H9 (cell line): Measurements from ENCODE around the gene HS6ST2. TPM values are rescaled to one million over a fixed set of nuclear protein-coding genes. Genes with fewer than 3 reads are reported as not detected.

Experiments
- DNase-seq: peaks from one replicate; pipeline ENCODE4 v3.0.0-alpha.2; 2017
- H2AFZ ChIP-seq: one replicate; pipeline ENCODE4 v1.6.1; 2013; ENCODE audit warnings: mild to moderate bottlenecking, low read length, control low read depth, moderate library complexity
- H2AK5ac ChIP-seq: 2 replicates; pipeline ENCODE4 v1.6.1; 2013; ENCODE audit warnings: low read length, control low read depth, mixed read lengths; ENCODE audit not compliant: insufficient read length
- H2BK120ac ChIP-seq: one replicate; pipeline ENCODE4 v1.6.1; 2013; ENCODE audit warnings: low read depth, mild to moderate bottlenecking, low read length, control low read depth, inconsistent platforms; ENCODE audit not compliant: poor library complexity, severe bottlenecking
- H2BK12ac ChIP-seq: 2 replicates; pipeline ENCODE4 v1.6.1; 2013; ENCODE audit warnings: low read length, control low read depth, mixed read lengths, low read depth; ENCODE audit not compliant: insufficient read length
- H2BK15ac ChIP-seq: 2 replicates; pipeline ENCODE4 v1.6.1; 2013; ENCODE audit warnings: low read depth, low read length, control low read depth
- H2BK20ac ChIP-seq: one replicate; pipeline ENCODE4 v1.6.1; 2013; ENCODE audit warnings: low read depth, mild to moderate bottlenecking, low read length, control low read depth, inconsistent platforms; ENCODE audit not compliant: poor library complexity, severe bottlenecking
- H2BK5ac ChIP-seq: 2 replicates; pipeline ENCODE4 v1.6.1; 2013; ENCODE audit warnings: low read length, control low read depth, mixed read lengths; ENCODE audit not compliant: insufficient read length
- H3K14ac ChIP-seq: 2 replicates; pipeline ENCODE4 v1.6.1; 2013; ENCODE audit warnings: low read length, control low read depth; ENCODE audit not compliant: insufficient read depth
- H3K18ac ChIP-seq: 2 replicates; pipeline ENCODE4 v1.6.1; 2013; ENCODE audit warnings: low read depth, mild to moderate bottlenecking, mixed read lengths, low read length, control low read depth; ENCODE audit not compliant: insufficient read length
- H3K23ac ChIP-seq: 2 replicates; pipeline ENCODE4 v1.6.1; 2013; ENCODE audit warnings: low read length, control low read depth, mixed read lengths, low read depth; ENCODE audit not compliant: insufficient read length
- H3K23me2 ChIP-seq: 2 replicates; pipeline ENCODE4 v1.6.1; 2013; ENCODE audit warnings: low read depth, mild to moderate bottlenecking, mixed read lengths, low read length, control low read depth; ENCODE audit not compliant: insufficient read length, poor library complexity, severe bottlenecking
- H3K27ac ChIP-seq: 2 replicates; pipeline ENCODE4 v1.5.1; 2013; ENCODE audit warnings: low read length, control low read depth, mixed read lengths, low read depth; ENCODE audit not compliant: insufficient read length
- H3K27me3 ChIP-seq: 2 replicates; pipeline ENCODE4 v1.6.1; 2013; ENCODE audit warnings: low read length, control low read depth, inconsistent platforms; ENCODE audit not compliant: insufficient read depth
- H3K4ac ChIP-seq: 2 replicates; pipeline ENCODE4 v1.6.1; 2013; ENCODE audit warnings: low read depth, mild to moderate bottlenecking, control low read depth, inconsistent platforms, low read length, moderate library complexity
- H3K4me1 ChIP-seq: 2 replicates; pipeline ENCODE4 v1.6.1; 2013; ENCODE audit warnings: low read length, control low read depth, inconsistent platforms; ENCODE audit not compliant: insufficient read depth
- H3K4me2 ChIP-seq: 2 replicates; pipeline ENCODE4 v1.6.1; 2013; ENCODE audit warnings: low read length, control low read depth, mixed read lengths; ENCODE audit not compliant: insufficient read length, insufficient read depth
- H3K56ac ChIP-seq: 2 replicates; pipeline ENCODE4 v1.6.1; 2013; ENCODE audit warnings: low read depth, mild to moderate bottlenecking, mixed read lengths, low read length, control low read depth; ENCODE audit not compliant: insufficient read length
- H3K79me1 ChIP-seq: 2 replicates; pipeline ENCODE4 v1.6.1; 2013; ENCODE audit warnings: low read depth, mild to moderate bottlenecking, moderate library complexity, low read length, control low read depth, inconsistent platforms; ENCODE audit not compliant: insufficient read depth, poor library complexity, severe bottlenecking
- H3K79me2 ChIP-seq: 2 replicates; pipeline ENCODE4 v1.6.1; 2013; ENCODE audit warnings: low read length, control low read depth, inconsistent platforms; ENCODE audit not compliant: insufficient read depth
- H3K9ac ChIP-seq: 2 replicates; pipeline ENCODE4 v1.6.1; 2013; ENCODE audit warnings: low read length, control low read depth, mixed read lengths; ENCODE audit not compliant: insufficient read length; ENCODE audit errors: extremely low read depth
- H3K9me3 ChIP-seq: one replicate; pipeline ENCODE4 v1.6.1; 2013; ENCODE audit warnings: low read depth, low read length, inconsistent platforms; ENCODE audit not compliant: control insufficient read depth
- H3T11ph ChIP-seq: one replicate; pipeline ENCODE4 v1.6.1; 2013; ENCODE audit warnings: mild to moderate bottlenecking, low read length, control low read depth, inconsistent platforms
- H4K20me1 ChIP-seq: one replicate; pipeline ENCODE4 v1.6.1; 2013; ENCODE audit not compliant: control insufficient read depth, insufficient read length, insufficient read depth
- H4K5ac ChIP-seq: 2 replicates; pipeline ENCODE4 v1.6.1; 2013; ENCODE audit warnings: low read depth, mild to moderate bottlenecking, mixed read lengths, low read length, control low read depth; ENCODE audit not compliant: insufficient read length
- H4K8ac ChIP-seq: replicated peaks from 2 replicates; pipeline ENCODE4 v1.6.1; 2013; ENCODE audit warnings: low read length, control low read depth, mixed read lengths, low read depth; ENCODE audit not compliant: insufficient read length
- H4K91ac ChIP-seq: 2 replicates; pipeline ENCODE4 v1.6.1; 2013; ENCODE audit warnings: low read depth, mild to moderate bottlenecking, moderate library complexity, mixed read lengths, low read length, control low read depth; ENCODE audit not compliant: insufficient read length
- H3K27ac Mint-ChIP-seq, 3 experiments: 2 replicates in 2 of 3; 3 replicates in 1 of 3; pipeline ENCODE4 v1.8.0; 2020 to 2021; ENCODE audit warnings: mixed read lengths in 3 of 3, mild to moderate bottlenecking in 1 of 3, moderate library complexity in 1 of 3
- H3K27me3 Mint-ChIP-seq: 2 replicates; pipeline ENCODE4 v1.8.0; 2021; ENCODE audit warnings: low read depth, mild to moderate bottlenecking, moderate library complexity, mixed read lengths
- H3K36me3 Mint-ChIP-seq, 3 experiments: 2 replicates in 2 of 3; 3 replicates in 1 of 3; pipeline ENCODE4 v1.8.0; 2020 to 2021; ENCODE audit warnings: low read depth in 3 of 3, mixed read lengths in 3 of 3; ENCODE audit not compliant: insufficient read depth in 1 of 3
- H3K4me1 Mint-ChIP-seq, 2 experiments: 2 replicates each; pipeline ENCODE4 v1.8.0; 2020; ENCODE audit warnings: mixed read lengths in 2 of 2
- H3K4me3 Mint-ChIP-seq, 2 experiments: 2 replicates in 1 of 2; 3 replicates in 1 of 2; pipeline ENCODE4 v1.8.0; 2020 to 2021; ENCODE audit warnings: mild to moderate bottlenecking in 2 of 2, mixed read lengths in 2 of 2, moderate library complexity in 1 of 2
- H3K9me3 Mint-ChIP-seq, 2 experiments: 2 replicates in 1 of 2; 3 replicates in 1 of 2; pipeline ENCODE4 v1.8.0; 2020; ENCODE audit warnings: mild to moderate bottlenecking in 2 of 2, mixed read lengths in 2 of 2, moderate library complexity in 1 of 2
- CTCF ChIP-seq: fragments of 200-600 bp; sonication (generic); conservative IDR thresholded peaks from 3 replicates; pipeline ENCODE4 v1.8.0; 2021; ENCODE audit warnings: antibody characterized with exemption, mild to moderate bottlenecking
- WGBS: extraction: QIAGEN DNeasy Blood & Tissue Kit; methylation state at CpG from one replicate; pipeline ENCODE4 v1.1.7; 2013; ENCODE audit warnings: missing lambda C conversion rate, low lambda C conversion rate, mixed read lengths; ENCODE audit not compliant: insufficient read length; ENCODE audit errors: extremely low coverage; 5-methylcytosine and 5-hydroxymethylcytosine counted together
- total RNA-seq: library from RNA; stranded (reverse); gene quantifications from 2 replicates; pipeline ENCODE4 v1.2.1, GENCODE V29; 2021

Gene HS6ST2
- total RNA-seq, 1 experiment from 2014 or later, result 4.8 TPM

- H2BK20ac ChIP-seq, result no peak overlapping the region
- no peaks in the 10 kb centered on the region for H3K79me2 ChIP-seq
- no peak overlapping the region for H4K5ac ChIP-seq
- H3K9me3 ChIP-seq, result no peaks in the 10 kb centered on the region
- TF ChIP-seq CTCF, result no peak
- no peak overlapping the region for H3K14ac ChIP-seq
- H2BK15ac ChIP-seq, result no peak overlapping the region
- peaks cover 64 to 70% of the 10 kb centered on the region in 2 experiments for H3K4me1 Mint-ChIP-seq
- H2BK12ac ChIP-seq, result no peak overlapping the region
- no peak overlapping the region for H3K9ac ChIP-seq
- peaks cover 87% of the 10 kb centered on the region for H3K27me3 Mint-ChIP-seq
- no peak overlapping the region for H3K56ac ChIP-seq
- H4K8ac ChIP-seq, result no peak overlapping the region
- no peaks in the 10 kb centered on the region for H3K79me1 ChIP-seq
- H2AK5ac ChIP-seq, result no peak overlapping the region
- H3T11ph ChIP-seq, result no peak overlapping the region
- no peak overlapping the region for H3K27ac Mint-ChIP-seq
- peaks cover 14% of the 10 kb centered on the region for H3K4me1 ChIP-seq
- H3K27me3 ChIP-seq, result peaks cover 22% of the 10 kb centered on the region; the same call in 1 of the 2 replicates
- H3K18ac ChIP-seq, result no peak overlapping the region
- H2BK5ac ChIP-seq, result no peak overlapping the region
- H3K36me3 Mint-ChIP-seq, result no peaks in the 10 kb centered on the region; a peak in 2 of 7 replicates
- no peak overlapping the region for H2BK120ac ChIP-seq
- no peaks in the 10 kb centered on the region for H3K9me3 Mint-ChIP-seq
- no peak overlapping the region for H3K4ac ChIP-seq
- peaks cover 2% of the 10 kb centered on the region for H4K20me1 ChIP-seq
- H3K4me2 ChIP-seq, result no peak overlapping the region
- H3K23me2 ChIP-seq, result no peaks in the 10 kb centered on the region
- H2AFZ ChIP-seq, result no peak overlapping the region
- H4K91ac ChIP-seq, result no peak overlapping the region
- H3K23ac ChIP-seq, result no peak overlapping the region
- WGBS, result no CpG with 5 or more reads among the region's 1 CpG
- no peak for DNase-seq
- H3K27ac ChIP-seq, result no peak overlapping the region
- no peak overlapping the region for H3K4me3 Mint-ChIP-seq
Observed at GRCh38 chrX:132742246-132742645, 216.2 kb downstream of the HS6ST2 start.
